ENCODE measurements around the gene FNDC3B.
"Not testable (repeated sequence)": the region's sequence is repeated elsewhere in the genome, so short reads cannot be mapped to it uniquely, and the experiment has no call there.

FNDC3B gene

DNA sequence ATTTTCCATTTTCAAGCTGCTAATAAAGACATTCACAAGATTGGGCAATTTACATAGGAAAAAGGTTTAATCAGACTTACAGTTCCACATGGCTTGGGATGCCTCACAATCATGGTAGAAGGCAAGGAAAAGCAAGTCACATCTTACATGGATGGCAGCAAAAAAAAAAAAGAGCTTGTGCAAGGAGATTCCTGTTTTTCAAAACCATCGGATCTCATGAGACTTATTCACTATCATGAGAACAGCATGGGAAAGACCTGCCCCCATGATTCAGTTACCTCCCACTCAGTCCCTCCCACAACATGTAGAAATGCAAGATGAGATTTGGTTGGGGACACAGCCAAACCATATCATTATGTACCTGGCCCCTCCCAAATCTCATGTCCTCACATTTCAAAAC, 202.0 kb downstream of the FNDC3B start:
- DNase-seq (ENCODE audit: low spot score), result no peak

DNA sequence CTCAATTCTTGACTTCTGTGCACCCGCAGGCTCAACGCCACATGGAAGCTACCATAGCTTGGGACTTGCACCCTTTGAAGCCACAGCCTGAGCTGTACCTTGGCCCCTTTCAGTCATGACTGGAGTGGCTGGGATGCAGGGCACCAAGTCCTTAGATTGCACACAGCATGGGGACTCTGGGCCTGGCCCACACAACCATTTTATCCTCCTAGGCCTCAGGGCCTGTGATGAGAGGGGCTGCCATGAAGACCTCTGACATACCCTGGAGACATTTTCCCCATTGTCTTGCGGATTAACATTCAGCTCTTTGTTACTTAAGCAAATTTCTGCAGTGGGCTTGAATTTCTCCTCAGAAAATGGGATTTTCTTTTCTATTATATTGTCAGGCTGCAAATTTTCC, 203.1 kb downstream of the FNDC3B start:
- DNase-seq (ENCODE audit: low spot score), result not testable (repeated sequence)

- not testable (repeated sequence) for DNase-seq (ENCODE audit: low spot score)
Measured at GRCh38 chr3:172243376-172243775, 204.0 kb downstream of the FNDC3B start.

DNA sequence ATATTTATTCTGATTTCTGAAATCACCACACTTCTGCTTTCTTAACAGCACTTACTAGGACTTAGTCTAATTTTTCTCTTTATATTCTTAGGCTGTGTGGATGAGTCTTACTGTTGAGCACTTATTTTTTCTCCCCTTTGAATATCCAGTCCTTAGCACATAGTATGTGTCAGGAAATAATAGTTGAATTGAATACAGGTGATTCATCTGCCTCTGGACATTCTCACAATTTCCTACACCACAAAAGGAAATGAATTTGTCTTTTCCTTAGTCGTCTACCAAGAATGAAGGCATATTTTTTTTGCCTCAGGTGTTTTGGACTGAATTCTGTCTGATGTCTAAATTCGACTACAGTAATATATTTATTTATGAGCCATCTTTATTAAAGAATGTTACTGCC, 204.6 kb downstream of the FNDC3B start:
- DNase-seq (ENCODE audit: low spot score), result no peak

GRCh38 chr3:172245241-172245640, 205.9 kb downstream of the FNDC3B start:
- no peak for DNase-seq (ENCODE audit: low spot score)

DNA sequence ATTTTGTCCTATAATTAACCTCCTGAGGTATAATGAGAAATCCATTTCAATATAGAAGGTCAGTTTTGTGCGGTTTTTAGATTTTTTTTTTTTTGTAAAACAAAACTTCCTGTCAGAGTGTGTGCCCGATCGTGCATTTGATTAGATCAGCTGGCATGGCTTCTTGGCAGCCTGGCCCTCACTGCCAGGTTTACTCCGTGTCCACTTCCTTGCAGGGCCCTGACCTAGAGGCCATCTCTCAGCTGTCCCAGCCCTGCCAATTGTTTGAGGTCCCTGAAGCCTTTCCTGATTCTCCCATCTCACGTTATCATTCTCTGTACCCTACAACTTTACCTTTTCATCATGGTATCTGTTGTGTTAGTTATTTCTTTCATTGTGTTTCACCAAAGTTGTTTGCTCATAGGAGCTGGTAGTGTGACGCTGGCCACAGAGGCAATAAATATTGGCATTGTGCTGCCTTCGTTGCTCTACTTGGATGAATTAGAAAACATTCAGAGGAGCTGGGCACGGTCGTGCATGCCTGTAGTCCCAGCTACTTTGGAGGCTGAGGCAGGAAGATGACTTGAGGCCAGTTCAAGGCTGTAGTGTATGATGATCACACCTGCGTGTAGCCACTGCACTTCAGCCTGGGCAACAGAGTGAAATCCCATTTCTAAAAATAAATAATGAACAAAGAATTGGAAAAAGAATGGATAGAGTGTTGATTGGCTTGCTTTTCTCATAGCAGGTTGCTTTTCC, 206.9 kb downstream of the FNDC3B start:
- DNase-seq (ENCODE audit: low spot score), result no peak

- no peak for DNase-seq (ENCODE audit: low spot score)
Measured at GRCh38 chr3:172247525-172248274, 208.3 kb downstream of the FNDC3B start.

GRCh38 chr3:172249039-172249438, 209.7 kb downstream of the FNDC3B start:
- no peak for DNase-seq (ENCODE audit: low spot score)

- no peak for DNase-seq (ENCODE audit: low spot score)
Measured at GRCh38 chr3:172251211-172251610, 211.8 kb downstream of the FNDC3B start.

- DNase-seq (ENCODE audit: low spot score), result no peak
Measured at GRCh38 chr3:172253200-172253599, 213.8 kb downstream of the FNDC3B start.

DNA sequence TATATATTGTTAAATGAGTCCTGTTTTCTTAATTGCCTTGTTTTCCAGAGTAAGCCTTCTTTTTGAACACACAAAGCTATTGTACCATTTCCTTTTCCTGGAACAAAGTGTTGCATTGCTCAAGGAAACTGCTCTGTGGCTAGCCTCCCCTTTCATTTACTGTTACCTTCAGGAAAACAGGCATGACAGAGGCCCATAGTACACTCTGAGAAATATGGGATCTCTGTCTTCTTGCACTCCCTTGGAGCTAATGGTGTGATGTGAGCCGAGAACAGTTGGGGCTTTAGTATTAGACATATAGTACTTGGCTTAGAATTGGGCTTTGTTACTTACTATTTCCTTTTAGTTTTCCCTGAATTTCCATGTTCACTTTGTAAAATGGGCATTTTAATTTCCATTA, 215.2 kb downstream of the FNDC3B start:
- DNase-seq (ENCODE audit: low spot score), result no peak

GRCh38 chr3:172255321-172255720, 215.9 kb downstream of the FNDC3B start:
- not testable (repeated sequence) for DNase-seq (ENCODE audit: low spot score)

- DNase-seq (ENCODE audit: low spot score), result no peak
Measured at GRCh38 chr3:172256101-172256734, 216.8 kb downstream of the FNDC3B start.

DNA sequence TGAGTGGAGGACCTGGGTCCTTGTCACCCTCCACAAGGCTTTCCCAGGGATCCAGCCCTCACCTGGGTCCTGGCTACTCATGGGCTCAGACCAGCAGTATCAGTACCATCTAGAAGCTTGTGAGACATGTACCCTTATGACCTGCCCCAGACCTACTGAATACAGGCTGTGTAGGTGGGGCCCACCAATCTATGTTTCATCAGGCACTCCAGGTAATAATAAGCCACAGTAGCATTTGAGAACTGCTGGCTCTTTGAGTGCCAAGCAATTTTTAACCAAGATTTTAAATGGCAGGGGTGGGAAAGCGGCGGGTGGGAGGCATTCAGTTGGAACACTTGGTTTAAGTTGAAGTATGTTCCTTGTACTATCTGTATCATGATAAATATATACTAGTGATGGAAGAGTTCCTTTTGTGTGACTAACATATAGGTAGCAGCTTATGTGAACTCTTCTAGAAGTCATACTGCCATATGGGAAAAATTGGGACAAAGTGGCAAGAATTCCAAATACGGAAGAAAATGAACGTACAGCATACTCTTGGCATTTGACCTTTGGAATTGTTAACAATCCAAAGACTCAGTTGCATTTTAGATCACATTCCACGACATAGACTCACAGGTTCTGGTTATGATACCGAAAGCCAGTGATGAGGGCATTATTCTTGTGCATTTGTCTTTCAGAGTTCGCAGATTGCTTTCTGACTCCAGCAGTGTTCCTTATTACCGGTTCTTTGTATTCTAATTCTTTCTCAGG, 218.4 kb downstream of the FNDC3B start:
- DNase-seq (ENCODE audit: low spot score), result no peak

DNA sequence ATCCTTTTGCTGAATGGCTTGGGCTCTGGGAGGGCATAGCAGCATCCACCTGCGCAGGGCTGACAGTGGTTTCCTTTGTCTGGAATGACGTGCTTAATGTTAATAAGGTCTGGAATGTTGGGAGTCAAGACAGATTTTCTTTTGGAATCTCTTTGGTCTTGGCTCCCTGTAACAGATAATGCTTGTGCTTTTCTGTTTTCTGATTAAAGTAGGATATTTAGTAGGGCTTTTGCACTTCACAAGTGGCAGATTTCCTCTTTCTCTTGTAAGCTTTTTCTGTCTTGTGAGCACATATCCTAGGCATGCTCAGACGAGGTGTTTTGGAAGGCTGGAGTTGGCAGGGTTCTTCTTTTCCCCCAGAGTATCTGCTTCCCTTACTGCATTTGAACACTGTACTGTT, 219.2 kb downstream of the FNDC3B start:
- DNase-seq (ENCODE audit: low spot score), result no peak

GRCh38 chr3:172259111-172259541, 219.7 kb downstream of the FNDC3B start:
- no peak for DNase-seq (ENCODE audit: low spot score)

DNA sequence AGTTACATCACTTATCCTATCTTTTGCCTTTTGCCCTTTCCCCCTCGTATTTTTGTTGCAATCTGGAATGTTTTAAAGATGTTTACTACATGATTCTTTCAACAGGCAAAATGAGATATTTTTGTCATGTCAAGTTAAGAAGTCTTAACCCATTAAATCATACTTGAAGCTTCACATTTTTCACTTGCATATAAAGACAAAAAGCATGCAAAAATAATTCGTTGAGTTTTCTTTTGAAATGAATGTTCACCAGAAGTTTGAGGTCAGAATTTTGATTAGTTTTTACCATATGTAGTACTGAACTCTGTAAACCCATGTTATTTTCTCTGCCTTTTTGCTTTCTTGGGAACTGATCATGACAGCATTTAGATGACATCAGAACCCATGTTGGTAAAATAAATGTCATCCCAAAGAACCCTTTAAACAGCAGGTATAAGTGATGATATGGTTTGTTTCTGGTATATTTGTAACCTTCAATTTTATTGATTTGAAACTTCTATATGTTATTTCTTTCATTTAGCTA, 220.4 kb downstream of the FNDC3B start:
- no peak for DNase-seq (ENCODE audit: low spot score)

- no peak for DNase-seq (ENCODE audit: low spot score)
Measured at GRCh38 chr3:172260381-172260780, 221.0 kb downstream of the FNDC3B start.

DNA sequence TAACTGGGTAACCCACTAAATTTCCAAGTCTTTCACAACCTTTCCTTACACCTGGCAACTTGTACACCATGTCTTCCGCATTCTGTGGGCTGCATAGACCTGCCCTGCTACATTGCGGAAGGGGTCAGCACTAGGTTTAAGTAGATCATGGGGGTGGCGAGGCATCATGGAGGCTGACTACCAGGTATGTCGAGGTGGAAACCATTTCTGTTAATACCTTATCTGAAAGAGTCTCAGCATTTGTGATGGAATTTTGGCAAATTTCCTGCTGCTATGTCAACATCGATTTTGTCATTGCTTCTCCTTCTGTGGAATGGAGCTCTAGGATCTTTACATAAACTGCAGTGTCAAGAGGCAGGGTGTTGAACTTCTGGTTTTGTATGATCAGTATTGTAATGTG, 221.7 kb downstream of the FNDC3B start:
- no peak for DNase-seq (ENCODE audit: low spot score)

- DNase-seq (ENCODE audit: low spot score), result no peak
Measured at GRCh38 chr3:172262991-172263608, 223.7 kb downstream of the FNDC3B start.

DNA sequence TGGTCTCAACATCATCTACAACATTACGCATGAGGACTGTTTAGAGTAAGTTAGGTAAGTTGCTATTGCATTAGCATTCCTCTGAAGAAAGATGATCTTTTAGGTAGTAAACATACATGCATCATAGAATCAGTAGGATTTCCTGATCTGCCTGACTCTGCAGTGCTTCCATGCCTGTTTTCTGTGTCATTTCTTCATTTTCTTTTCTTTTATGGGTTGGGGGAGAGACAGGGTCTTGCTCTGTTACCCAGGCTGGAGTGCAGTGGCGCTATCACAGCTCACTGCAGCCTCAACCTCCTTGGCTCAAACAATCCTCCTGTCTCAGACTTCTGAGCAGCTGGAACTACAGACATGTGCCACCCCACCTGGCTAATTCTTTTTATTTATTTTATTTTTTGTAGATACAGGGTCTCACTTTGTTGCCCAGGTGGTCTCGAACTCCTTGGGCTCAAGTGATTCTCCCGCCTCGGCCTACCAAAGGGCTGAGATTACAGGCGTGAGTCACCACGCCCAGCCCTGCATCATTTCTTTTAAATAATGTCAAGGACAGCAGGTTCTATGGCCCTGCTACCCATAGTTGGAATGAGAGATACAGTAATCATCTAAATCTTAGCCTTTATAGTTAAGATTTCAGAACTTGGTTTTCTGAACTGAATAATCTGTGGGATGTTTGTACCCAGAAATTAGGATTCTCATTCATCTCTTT, 224.6 kb downstream of the FNDC3B start:
- DNase-seq (ENCODE audit: low spot score), result no peak

All from hematopoietic multipotent progenitor cell treated with erythropoietin and hydrocortisone succinate and interleukin-3 and kit ligand, for 15 days (in vitro differentiated cells).